ENCODE data around the gene ME1.

ME1 gene

GRCh38 chr6:83215131-83216047, 215.5 kb downstream of the ME1 start:
- peaks cover 0 to 8% (median 0%) of the 10 kb centered on the region in 5 donors for H3K4me1 ChIP-seq (ENCODE audit: control insufficient read depth in 5 of 5, insufficient read depth in 5 of 5, low read length in 5 of 5)
- H3K27me3 ChIP-seq (ENCODE audit: control insufficient read depth in 5 of 5, insufficient read depth in 4 of 5, low read length in 5 of 5) = no peaks in the 10 kb centered on the region
- peak overlapping the region in 1 of 5 donors; percentile 56 for H3K9ac ChIP-seq (ENCODE audit: low read length in 5 of 5)
- H3K9me3 ChIP-seq (ENCODE audit: control insufficient read depth in 5 of 5, low read length in 5 of 5) = no peaks in the 10 kb centered on the region
- H3K27ac ChIP-seq (ENCODE audit: low read depth, low read length) = no peak overlapping the region
- H3K4me3 ChIP-seq (ENCODE audit: low read depth in 1 of 5, low read length in 5 of 5) = no peak overlapping the region
- H3K36me3 ChIP-seq (ENCODE audit: control insufficient read depth in 5 of 5, insufficient read depth in 5 of 5, low read length in 5 of 5) = peaks cover 3 to 27% (median 19%) of the 10 kb centered on the region in 5 donors

- no peak overlapping the region for H3K27ac ChIP-seq (ENCODE audit: low read depth, low read length)
- H3K9me3 ChIP-seq (ENCODE audit: control insufficient read depth in 5 of 5, low read length in 5 of 5) = no peaks in the 10 kb centered on the region
- no peak overlapping the region for H3K4me3 ChIP-seq (ENCODE audit: low read depth in 1 of 5, low read length in 5 of 5)
- H3K9ac ChIP-seq (ENCODE audit: low read length in 5 of 5) = no peak overlapping the region
- H3K27me3 ChIP-seq (ENCODE audit: control insufficient read depth in 5 of 5, insufficient read depth in 4 of 5, low read length in 5 of 5) = no peaks in the 10 kb centered on the region
- H3K36me3 ChIP-seq (ENCODE audit: control insufficient read depth in 5 of 5, insufficient read depth in 5 of 5, low read length in 5 of 5) = peaks cover 0 to 12% (median 6%) of the 10 kb centered on the region in 5 donors
- H3K4me1 ChIP-seq (ENCODE audit: control insufficient read depth in 5 of 5, insufficient read depth in 5 of 5, low read length in 5 of 5) = no peaks in the 10 kb centered on the region
These were observed 228.8 kb downstream of the ME1 start for GRCh38 chr6:83202031-83202430.

- Histone ChIP-seq H3K9me3 (ENCODE audit: control insufficient read depth in 5 of 5, low read length in 5 of 5) (no peaks in the 10 kb centered on the region), H3K27ac (ENCODE audit: low read depth, low read length) (peak overlapping the region; percentile 33), H3K4me3 (ENCODE audit: low read depth in 1 of 5, low read length in 5 of 5) (no peak overlapping the region), H3K9ac (ENCODE audit: low read length in 5 of 5) (no peak overlapping the region), H3K36me3 (ENCODE audit: control insufficient read depth in 5 of 5, insufficient read depth in 5 of 5, low read length in 5 of 5) (peaks cover 2 to 17% (median 10%) of the 10 kb centered on the region in 5 donors), H3K27me3 (ENCODE audit: control insufficient read depth in 5 of 5, insufficient read depth in 4 of 5, low read length in 5 of 5) (no peaks in the 10 kb centered on the region), H3K4me1 (ENCODE audit: control insufficient read depth in 5 of 5, insufficient read depth in 5 of 5, low read length in 5 of 5) (peaks cover 0 to 3% (median 0%) of the 10 kb centered on the region in 5 donors)
These were observed 231.0 kb downstream of the ME1 start for GRCh38 chr6:83199863-83200225.

- Histone ChIP-seq H3K4me3 (ENCODE audit: low read depth in 1 of 5, low read length in 5 of 5) (no peak overlapping the region), H3K36me3 (ENCODE audit: control insufficient read depth in 5 of 5, insufficient read depth in 5 of 5, low read length in 5 of 5) (peaks cover 2 to 17% (median 10%) of the 10 kb centered on the region in 5 donors), H3K9ac (ENCODE audit: low read length in 5 of 5) (no peak overlapping the region), H3K27me3 (ENCODE audit: control insufficient read depth in 5 of 5, insufficient read depth in 4 of 5, low read length in 5 of 5) (no peaks in the 10 kb centered on the region), H3K9me3 (ENCODE audit: control insufficient read depth in 5 of 5, low read length in 5 of 5) (no peaks in the 10 kb centered on the region), H3K27ac (ENCODE audit: low read depth, low read length) (peak overlapping the region; percentile 33), H3K4me1 (ENCODE audit: control insufficient read depth in 5 of 5, insufficient read depth in 5 of 5, low read length in 5 of 5) (peaks cover 0 to 5% (median 2%) of the 10 kb centered on the region in 5 donors)
These were observed 231.5 kb downstream of the ME1 start for GRCh38 chr6:83199173-83199862.

GRCh38 chr6:83198486-83199172, 232.2 kb downstream of the ME1 start:
- Histone ChIP-seq H3K4me1 (ENCODE audit: control insufficient read depth in 5 of 5, insufficient read depth in 5 of 5, low read length in 5 of 5) (peaks cover 0 to 10% (median 8%) of the 10 kb centered on the region in 5 donors), H3K4me3 (ENCODE audit: low read depth in 1 of 5, low read length in 5 of 5) (no peak overlapping the region), H3K27ac (ENCODE audit: low read depth, low read length) (peak overlapping the region; percentile 33), H3K36me3 (ENCODE audit: control insufficient read depth in 5 of 5, insufficient read depth in 5 of 5, low read length in 5 of 5) (peaks cover 2 to 17% (median 10%) of the 10 kb centered on the region in 5 donors), H3K27me3 (ENCODE audit: control insufficient read depth in 5 of 5, insufficient read depth in 4 of 5, low read length in 5 of 5) (no peaks in the 10 kb centered on the region), H3K9me3 (ENCODE audit: control insufficient read depth in 5 of 5, low read length in 5 of 5) (no peaks in the 10 kb centered on the region), H3K9ac (ENCODE audit: low read length in 5 of 5) (no peak overlapping the region)

GRCh38 chr6:83193747-83194566, 236.9 kb downstream of the ME1 start:
- H3K27me3 ChIP-seq (ENCODE audit: control insufficient read depth in 5 of 5, insufficient read depth in 4 of 5, low read length in 5 of 5) = no peaks in the 10 kb centered on the region
- H3K36me3 ChIP-seq (ENCODE audit: control insufficient read depth in 5 of 5, insufficient read depth in 5 of 5, low read length in 5 of 5) = peaks cover 2 to 16% (median 8%) of the 10 kb centered on the region in 5 donors
- H3K27ac ChIP-seq (ENCODE audit: low read depth, low read length) = peak overlapping the region; percentile 91
- no peaks in the 10 kb centered on the region for H3K9me3 ChIP-seq (ENCODE audit: control insufficient read depth in 5 of 5, low read length in 5 of 5)
- H3K9ac ChIP-seq (ENCODE audit: low read length in 5 of 5) = peak overlapping the region; percentile 31 to 98 (median 92)
- H3K4me1 ChIP-seq (ENCODE audit: control insufficient read depth in 5 of 5, insufficient read depth in 5 of 5, low read length in 5 of 5) = peaks cover 0 to 34% (median 23%) of the 10 kb centered on the region in 5 donors
- H3K4me3 ChIP-seq (ENCODE audit: low read depth in 1 of 5, low read length in 5 of 5) = peak overlapping the region; percentile 75 to 94 (median 86)

- Histone ChIP-seq H3K4me3 (ENCODE audit: low read depth in 1 of 5, low read length in 5 of 5) (peak within 1 kb of the TSS; percentile 79 to 94 (median 94)), H3K27ac (ENCODE audit: low read depth, low read length) (peak within 1 kb of the TSS; percentile 91), H3K4me1 (ENCODE audit: control insufficient read depth in 5 of 5, insufficient read depth in 5 of 5, low read length in 5 of 5) (peaks cover 0 to 34% (median 23%) of the 10 kb centered on the region in 5 donors), H3K9ac (ENCODE audit: low read length in 5 of 5) (peak within 1 kb of the TSS; percentile 69 to 98 (median 92)), H3K9me3 (ENCODE audit: control insufficient read depth in 5 of 5, low read length in 5 of 5) (no peaks in the 10 kb centered on the region), H3K36me3 (ENCODE audit: control insufficient read depth in 5 of 5, insufficient read depth in 5 of 5, low read length in 5 of 5) (peaks cover 4 to 22% (median 13%) of the 10 kb centered on the region in 5 donors), H3K27me3 (ENCODE audit: control insufficient read depth in 5 of 5, insufficient read depth in 4 of 5, low read length in 5 of 5) (no peaks in the 10 kb centered on the region)
These were observed 237.7 kb downstream of the ME1 start, which contains the start of the genes PGM3 and RWDD2A for GRCh38 chr6:83192871-83193746. Gene PGM3, minus strand, starts transcription at chr6:83193265. Its CDS starts 2,253 bp downstream, at chr6:83191012. Gene RWDD2A, plus strand, starts transcription at chr6:83193357. Its CDS starts 1,095 bp downstream, at chr6:83194452.

GRCh38 chr6:83192456-83192855, 238.4 kb downstream of the ME1 start:
- Histone ChIP-seq H3K27ac (ENCODE audit: low read depth, low read length) (peak overlapping the region; percentile 91), H3K36me3 (ENCODE audit: control insufficient read depth in 5 of 5, insufficient read depth in 5 of 5, low read length in 5 of 5) (peaks cover 4 to 18% (median 14%) of the 10 kb centered on the region in 5 donors), H3K4me1 (ENCODE audit: control insufficient read depth in 5 of 5, insufficient read depth in 5 of 5, low read length in 5 of 5) (peaks cover 0 to 35% (median 23%) of the 10 kb centered on the region in 5 donors), H3K27me3 (ENCODE audit: control insufficient read depth in 5 of 5, insufficient read depth in 4 of 5, low read length in 5 of 5) (no peaks in the 10 kb centered on the region), H3K9ac (ENCODE audit: low read length in 5 of 5) (peak overlapping the region; percentile 69 to 98 (median 92)), H3K4me3 (ENCODE audit: low read depth in 1 of 5, low read length in 5 of 5) (peak overlapping the region; percentile 79 to 94 (median 94)), H3K9me3 (ENCODE audit: control insufficient read depth in 5 of 5, low read length in 5 of 5) (no peaks in the 10 kb centered on the region)

Measured in subcutaneous abdominal adipose tissue (tissue), 5 donors.